Prostate gland (tissue), 2 donors: ENCODE results near the gene NOX5.

Experiments used
- POLR2A ChIP-seq: fragments of 450-650 bp; IDR thresholded peaks from one replicate; pipeline ENCODE4 v1.6.1; 2016; ENCODE audit warnings: antibody characterized with exemption, mild to moderate bottlenecking
- POLR2AphosphoS5 ChIP-seq: sonication (generic); formaldehyde crosslinking; IDR thresholded peaks from one replicate; pipeline ENCODE4 v1.6.1; 2017; ENCODE audit warnings: antibody characterized with exemption
- TF ChIP-seq, protein P1 (sequence below), 4 experiments: fragments of 200-600 bp in 2 of 4; fragments of 450-650 bp in 2 of 4; sonication (generic) in 2 of 4; IDR thresholded peaks; 1 replicate in 3 of 4; 2 replicates in 1 of 4; pipeline ENCODE4 v1.5.1; 2016 to 2019; ENCODE audit warnings: antibody characterized with exemption in 4 of 4, mild to moderate bottlenecking in 2 of 4, moderate library complexity in 2 of 4

- TF ChIP-seq, protein P1, sequence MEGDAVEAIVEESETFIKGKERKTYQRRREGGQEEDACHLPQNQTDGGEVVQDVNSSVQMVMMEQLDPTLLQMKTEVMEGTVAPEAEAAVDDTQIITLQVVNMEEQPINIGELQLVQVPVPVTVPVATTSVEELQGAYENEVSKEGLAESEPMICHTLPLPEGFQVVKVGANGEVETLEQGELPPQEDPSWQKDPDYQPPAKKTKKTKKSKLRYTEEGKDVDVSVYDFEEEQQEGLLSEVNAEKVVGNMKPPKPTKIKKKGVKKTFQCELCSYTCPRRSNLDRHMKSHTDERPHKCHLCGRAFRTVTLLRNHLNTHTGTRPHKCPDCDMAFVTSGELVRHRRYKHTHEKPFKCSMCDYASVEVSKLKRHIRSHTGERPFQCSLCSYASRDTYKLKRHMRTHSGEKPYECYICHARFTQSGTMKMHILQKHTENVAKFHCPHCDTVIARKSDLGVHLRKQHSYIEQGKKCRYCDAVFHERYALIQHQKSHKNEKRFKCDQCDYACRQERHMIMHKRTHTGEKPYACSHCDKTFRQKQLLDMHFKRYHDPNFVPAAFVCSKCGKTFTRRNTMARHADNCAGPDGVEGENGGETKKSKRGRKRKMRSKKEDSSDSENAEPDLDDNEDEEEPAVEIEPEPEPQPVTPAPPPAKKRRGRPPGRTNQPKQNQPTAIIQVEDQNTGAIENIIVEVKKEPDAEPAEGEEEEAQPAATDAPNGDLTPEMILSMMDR (IDR thresholded peaks at IDR 0.05) = no peak
- TF ChIP-seq POLR2AphosphoS5 (no peak), POLR2A (no peak)
These were observed 67.6 kb downstream of the NOX5 start for GRCh38 chr15:69082021-69082502.
